22Rv1 (cell line): ENCODE data around the gene TCAP.

ENCODE experiments used
- ZFX ChIP-seq: fragments of 450-650 bp; IDR thresholded peaks from 2 replicates; pipeline ENCODE4 v1.6.1; 2017; ENCODE audit warnings: antibody characterized with exemption, borderline replicate concordance
- TF ChIP-seq, protein P1 (sequence below): fragments of 450-650 bp; IDR thresholded peaks from 2 replicates; pipeline ENCODE4 v1.5.1; 2017; ENCODE audit warnings: mild to moderate bottlenecking

DNA sequence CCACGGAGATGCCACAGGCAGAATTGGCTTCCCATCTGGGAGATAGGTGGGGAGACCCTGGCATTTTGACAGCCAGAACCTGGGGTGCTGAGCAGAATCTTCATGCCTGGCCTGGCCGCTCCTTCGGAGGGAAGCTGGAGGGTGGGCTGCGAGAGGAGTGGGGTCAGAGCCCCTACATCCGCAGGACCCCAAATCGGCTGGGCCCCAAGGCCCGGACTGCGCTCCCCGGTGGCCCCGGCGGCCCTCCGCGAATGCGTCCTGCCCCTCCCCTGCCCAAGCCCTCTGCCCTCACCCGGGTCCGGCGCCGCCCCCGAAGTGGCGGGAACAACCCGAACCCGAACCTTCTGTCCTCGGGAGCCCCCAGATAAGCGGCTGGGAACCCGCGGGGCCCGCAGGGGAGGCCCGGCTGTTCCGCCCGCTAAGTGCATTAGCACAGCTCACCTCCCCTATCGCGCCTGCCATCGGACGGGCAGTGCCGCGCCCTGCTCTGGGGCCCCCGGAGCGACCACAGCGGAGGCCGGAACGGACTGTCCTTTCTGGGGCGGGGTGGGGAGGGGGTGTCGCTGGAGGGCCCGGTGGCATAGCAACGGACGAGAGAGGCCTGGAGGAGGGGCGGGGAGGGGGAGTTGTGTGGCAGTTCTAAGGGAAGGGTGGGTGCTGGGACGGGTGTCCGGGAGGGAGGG lies 2.3 kb downstream of the TCAP start:
- TF ChIP-seq, protein P1, sequence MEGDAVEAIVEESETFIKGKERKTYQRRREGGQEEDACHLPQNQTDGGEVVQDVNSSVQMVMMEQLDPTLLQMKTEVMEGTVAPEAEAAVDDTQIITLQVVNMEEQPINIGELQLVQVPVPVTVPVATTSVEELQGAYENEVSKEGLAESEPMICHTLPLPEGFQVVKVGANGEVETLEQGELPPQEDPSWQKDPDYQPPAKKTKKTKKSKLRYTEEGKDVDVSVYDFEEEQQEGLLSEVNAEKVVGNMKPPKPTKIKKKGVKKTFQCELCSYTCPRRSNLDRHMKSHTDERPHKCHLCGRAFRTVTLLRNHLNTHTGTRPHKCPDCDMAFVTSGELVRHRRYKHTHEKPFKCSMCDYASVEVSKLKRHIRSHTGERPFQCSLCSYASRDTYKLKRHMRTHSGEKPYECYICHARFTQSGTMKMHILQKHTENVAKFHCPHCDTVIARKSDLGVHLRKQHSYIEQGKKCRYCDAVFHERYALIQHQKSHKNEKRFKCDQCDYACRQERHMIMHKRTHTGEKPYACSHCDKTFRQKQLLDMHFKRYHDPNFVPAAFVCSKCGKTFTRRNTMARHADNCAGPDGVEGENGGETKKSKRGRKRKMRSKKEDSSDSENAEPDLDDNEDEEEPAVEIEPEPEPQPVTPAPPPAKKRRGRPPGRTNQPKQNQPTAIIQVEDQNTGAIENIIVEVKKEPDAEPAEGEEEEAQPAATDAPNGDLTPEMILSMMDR = no peak
- no peak for TF ChIP-seq ZFX
